Head of caudate nucleus (tissue), 42 donors: ENCODE results near the gene IL1RAPL2.

Source experiments
- DNase-seq, 42 donors: peaks; one replicate each; pipeline versions ENCODE4 v3.0.0 to v3.0.0-alpha.2; 2020 to 2021; ENCODE audit warnings: mixed read lengths in 7 of 42
- intact Hi-C: fragments of 100-400 bp; cut with DNase I; formaldehyde crosslinking; loops from one replicate; pipeline ENCODE4 v1.15.0; 2022

The IL1RAPL2 gene

GRCh38 chrX:105299286-105299685 is 733.3 kb downstream of the IL1RAPL2 start:
- DNase-seq: no peak
- intact Hi-C loops: no loop called here

GRCh38 chrX:105302246-105302645 is 736.2 kb downstream of the IL1RAPL2 start:
- intact Hi-C loops: no loop called here

GRCh38 chrX:105307762-105308161 is 741.8 kb downstream of the IL1RAPL2 start:
- DNase-seq: no peak
- intact Hi-C loops: no loop called here

More at GRCh38 chrX:105302246-105302645, 736.2 kb downstream of the IL1RAPL2 start:
- no peak for DNase-seq

- intact Hi-C loops: no loop called here
- DNase-seq: no peak
Measured at GRCh38 chrX:105313596-105313995, 747.6 kb downstream of the IL1RAPL2 start.

GRCh38 chrX:105314458-105314857 is 748.5 kb downstream of the IL1RAPL2 start:
- no peak for DNase-seq

GRCh38 chrX:105315248-105315647 is 749.2 kb downstream of the IL1RAPL2 start:
- intact Hi-C loops: no loop called here
- DNase-seq: no peak

More at GRCh38 chrX:105314458-105314857, 748.5 kb downstream of the IL1RAPL2 start:
- intact Hi-C loops: no loop called here

- DNase-seq: no peak
- intact Hi-C loops: no loop called here
Measured at GRCh38 chrX:105317117-105317516, 751.1 kb downstream of the IL1RAPL2 start.

- DNase-seq: no peak
- intact Hi-C loops: no loop called here
Measured at GRCh38 chrX:105323928-105324327, 757.9 kb downstream of the IL1RAPL2 start.

GRCh38 chrX:105328773-105329172 is 762.8 kb downstream of the IL1RAPL2 start:
- intact Hi-C loops: no loop called here
- DNase-seq: no peak

- intact Hi-C loops: no loop called here
Measured at GRCh38 chrX:105331244-105331643, 765.2 kb downstream of the IL1RAPL2 start.

GRCh38 chrX:105347373-105347772 is 781.4 kb downstream of the IL1RAPL2 start:
- intact Hi-C loops: no loop called here
- DNase-seq: no peak

More at GRCh38 chrX:105331244-105331643, 765.2 kb downstream of the IL1RAPL2 start:
- no peak for DNase-seq

GRCh38 chrX:105349476-105349875 is 783.5 kb downstream of the IL1RAPL2 start:
- no peak for DNase-seq
- intact Hi-C loops: no loop called here

GRCh38 chrX:105375816-105376215 is 809.8 kb downstream of the IL1RAPL2 start:
- intact Hi-C loops: no loop called here
- no peak for DNase-seq

- intact Hi-C loops: no loop called here
- DNase-seq: no peak
Measured at GRCh38 chrX:105424729-105425128, 858.7 kb downstream of the IL1RAPL2 start.

- DNase-seq: no peak
- intact Hi-C loops: no loop called here
Measured at GRCh38 chrX:105451401-105451800, 885.4 kb downstream of the IL1RAPL2 start.

- intact Hi-C loops: no loop called here
- no peak for DNase-seq
Measured at GRCh38 chrX:105458846-105459245, 892.8 kb downstream of the IL1RAPL2 start.

GRCh38 chrX:105460376-105460775 is 894.4 kb downstream of the IL1RAPL2 start:
- DNase-seq: no peak
- intact Hi-C loops: no loop called here

GRCh38 chrX:105461016-105461415 is 895.0 kb downstream of the IL1RAPL2 start:
- intact Hi-C loops: no loop called here
- DNase-seq: no peak

GRCh38 chrX:105462186-105462585 is 896.2 kb downstream of the IL1RAPL2 start:
- DNase-seq: no peak
- intact Hi-C loops: no loop called here

- DNase-seq: peak in 5 of 42 donors; percentile 4 to 40 (median 9)
- intact Hi-C loops: no loop called here
Measured at GRCh38 chrX:105463473-105463872, 897.5 kb downstream of the IL1RAPL2 start.

GRCh38 chrX:105464618-105465017 is 898.6 kb downstream of the IL1RAPL2 start:
- no peak for DNase-seq
- intact Hi-C loops: no loop called here

- intact Hi-C loops: no loop called here
- DNase-seq: no peak
Measured at GRCh38 chrX:105468741-105469140, 902.7 kb downstream of the IL1RAPL2 start.
